SK-N-SH treated with all-trans-retinoic acid at 6 μM for 48 hours (cell line): ENCODE data around the gene JARID2.
A peak's percentile ranks its signal among the peaks of the same experiment; 100 is the strongest.

ENCODE experiments used
- ATAC-seq: fragments of 200-7000 bp; cut with Tn5 transposase; 3 replicates; pipeline ENCODE4 v1.9.1; 2020; ENCODE audit warnings: mild to moderate bottlenecking, moderate library complexity
- ARNTL ChIP-seq: fragments of 450-650 bp; formaldehyde crosslinking; IDR thresholded peaks from 2 replicates; pipeline ENCODE4 v1.5.0; 2020; ENCODE audit warnings: low read depth, mild to moderate bottlenecking, moderate library complexity, borderline replicate concordance
- BACH2 ChIP-seq: fragments of 250-450 bp; sonication (Bioruptor Pico); IDR thresholded peaks from 2 replicates; pipeline ENCODE4 v1.9.0; 2021; ENCODE audit warnings: mild to moderate bottlenecking, borderline replicate concordance
- CSDC2 ChIP-seq: fragments of 250-450 bp; sonication (Bioruptor Pico); IDR thresholded peaks from 2 replicates; pipeline ENCODE4 v1.5.0; 2020; ENCODE audit warnings: mild to moderate bottlenecking, moderate library complexity
- ESRRG ChIP-seq: fragments of 250-450 bp; sonication (Bioruptor Pico); IDR thresholded peaks from 2 replicates; pipeline ENCODE4 v1.6.1; 2021; ENCODE audit warnings: mild to moderate bottlenecking
- GLIS3 ChIP-seq: fragments of 250-450 bp; sonication (Bioruptor Pico); IDR thresholded peaks from 2 replicates; pipeline ENCODE4 v1.5.0; 2020; ENCODE audit warnings: mild to moderate bottlenecking, moderate library complexity
- ISL1 ChIP-seq: fragments of 250-450 bp; sonication (Bioruptor Pico); IDR thresholded peaks from 2 replicates; pipeline ENCODE4 v2.1.2; 2022; ENCODE audit warnings: mild to moderate bottlenecking, moderate library complexity
- PPARA ChIP-seq: fragments of 250-450 bp; sonication (Bioruptor Pico); IDR thresholded peaks from 2 replicates; pipeline ENCODE4 v1.5.0; 2020; ENCODE audit warnings: mild to moderate bottlenecking, borderline replicate concordance
- RARB ChIP-seq: fragments of 250-450 bp; sonication (Bioruptor Pico); IDR thresholded peaks from 2 replicates; pipeline ENCODE4 v1.8.0; 2021; ENCODE audit warnings: mild to moderate bottlenecking, moderate library complexity
- SNAI2 ChIP-seq: fragments of 250-450 bp; sonication (Bioruptor Pico); IDR thresholded peaks from 2 replicates; pipeline ENCODE4 v1.5.0; 2020; ENCODE audit warnings: mild to moderate bottlenecking, moderate library complexity
- TCF4 ChIP-seq: fragments of 250-450 bp; sonication (Bioruptor Pico); IDR thresholded peaks from 2 replicates; pipeline ENCODE4 v1.8.0; 2021; ENCODE audit warnings: mild to moderate bottlenecking, moderate library complexity, borderline replicate concordance
- TOX ChIP-seq: fragments of 250-450 bp; sonication (Bioruptor Pico); IDR thresholded peaks from 2 replicates; pipeline ENCODE4 v1.8.0; 2021; ENCODE audit warnings: mild to moderate bottlenecking, moderate library complexity, borderline replicate concordance
- ZC3H10 ChIP-seq: fragments of 250-450 bp; sonication (Bioruptor Pico); IDR thresholded peaks from 2 replicates; pipeline ENCODE4 v1.5.1; 2021; ENCODE audit warnings: mild to moderate bottlenecking, moderate library complexity
- ZFP3 ChIP-seq: fragments of 250-450 bp; sonication (Bioruptor Pico); IDR thresholded peaks from 2 replicates; pipeline ENCODE4 v1.5.0; 2020; ENCODE audit warnings: mild to moderate bottlenecking, moderate library complexity
- ZFP30 ChIP-seq: fragments of 450-650 bp; formaldehyde crosslinking; IDR thresholded peaks from 2 replicates; pipeline ENCODE4 v1.5.0; 2022; ENCODE audit warnings: mild to moderate bottlenecking, moderate library complexity
- ZNF565 ChIP-seq: fragments of 450-650 bp; formaldehyde crosslinking; conservative IDR thresholded peaks from 2 replicates; pipeline ENCODE4 v1.5.0; 2020; ENCODE audit warnings: low read depth, mild to moderate bottlenecking, moderate library complexity
- ZNF70 ChIP-seq: fragments of 450-650 bp; formaldehyde crosslinking; IDR thresholded peaks from 2 replicates; pipeline ENCODE4 v1.5.0; 2020; ENCODE audit warnings: mild to moderate bottlenecking, moderate library complexity
- ZNF8 ChIP-seq: fragments of 450-650 bp; formaldehyde crosslinking; IDR thresholded peaks from 2 replicates; pipeline ENCODE4 v1.5.0; 2020; ENCODE audit warnings: mild to moderate bottlenecking, moderate library complexity
- TF ChIP-seq, protein P1 (sequence below): fragments of 250-450 bp; sonication (Bioruptor Pico); IDR thresholded peaks from 2 replicates; pipeline ENCODE4 v1.8.0; 2021; ENCODE audit warnings: low read depth, mild to moderate bottlenecking, moderate library complexity, borderline replicate concordance
- TF ChIP-seq, protein P2 (sequence below): fragments of 250-450 bp; sonication (Bioruptor Pico); IDR thresholded peaks from 2 replicates; pipeline ENCODE4 v1.5.1; 2020; ENCODE audit warnings: low read depth, mild to moderate bottlenecking, moderate library complexity
- TF ChIP-seq, protein P3 (sequence below): fragments of 250-450 bp; sonication (Bioruptor Pico); IDR thresholded peaks from 2 replicates; pipeline ENCODE4 v1.8.0; 2020; ENCODE audit warnings: mild to moderate bottlenecking, moderate library complexity, borderline replicate concordance
- TF ChIP-seq, protein P4 (sequence below): fragments of 250-450 bp; sonication (Bioruptor Pico); IDR thresholded peaks from 2 replicates; pipeline ENCODE4 v1.5.0; 2020; ENCODE audit warnings: mild to moderate bottlenecking, moderate library complexity
- TF ChIP-seq, protein P5 (sequence below): fragments of 250-450 bp; sonication (Bioruptor Pico); IDR thresholded peaks from 2 replicates; pipeline ENCODE4 v1.5.1; 2021; ENCODE audit warnings: mild to moderate bottlenecking, moderate library complexity

Gene JARID2

DNA sequence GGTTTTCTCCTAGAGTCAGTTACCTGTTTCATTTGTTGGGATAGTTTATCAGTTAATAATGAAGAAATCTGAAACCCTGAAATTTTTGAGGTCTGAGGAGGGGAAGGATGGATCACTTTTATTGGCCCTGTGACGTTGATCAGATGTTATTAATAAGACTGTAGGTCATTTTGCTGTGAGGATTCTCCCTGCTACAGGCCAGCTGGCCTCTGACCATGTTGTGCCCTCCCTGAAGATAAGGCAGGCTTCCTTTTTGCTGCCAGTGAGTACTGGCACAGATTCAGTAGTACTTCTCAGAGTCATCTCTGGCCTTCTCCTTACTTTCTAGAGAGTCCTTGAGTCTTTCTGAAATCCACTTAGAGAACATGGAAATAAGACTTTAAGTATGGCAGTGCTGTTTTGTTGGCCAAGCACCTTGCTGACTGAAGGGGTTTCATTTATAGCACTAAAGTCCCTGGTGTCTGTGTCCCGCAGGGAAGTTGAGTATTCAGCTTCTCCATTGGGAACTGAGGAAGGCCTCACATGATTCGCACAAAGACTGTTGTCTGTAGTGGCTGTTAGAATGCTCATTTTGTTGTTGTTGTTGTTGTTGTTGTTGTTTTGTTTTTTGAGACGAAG lies 214.3 kb downstream of the JARID2 start:
- no peak for ATAC-seq
- no peak for TF ChIP-seq ESRRG
- TF ChIP-seq ZNF8, result no peak
- TF ChIP-seq TOX (CRISPR knock-in tag), result no peak
- TF ChIP-seq ZFP3 (CRISPR knock-in tag), result no peak
- TF ChIP-seq ZNF70 (CRISPR knock-in tag), result no peak
- no peak for TF ChIP-seq ZNF565 (CRISPR knock-in tag)
- no peak for TF ChIP-seq ZFP30
- TF ChIP-seq, protein P1, sequence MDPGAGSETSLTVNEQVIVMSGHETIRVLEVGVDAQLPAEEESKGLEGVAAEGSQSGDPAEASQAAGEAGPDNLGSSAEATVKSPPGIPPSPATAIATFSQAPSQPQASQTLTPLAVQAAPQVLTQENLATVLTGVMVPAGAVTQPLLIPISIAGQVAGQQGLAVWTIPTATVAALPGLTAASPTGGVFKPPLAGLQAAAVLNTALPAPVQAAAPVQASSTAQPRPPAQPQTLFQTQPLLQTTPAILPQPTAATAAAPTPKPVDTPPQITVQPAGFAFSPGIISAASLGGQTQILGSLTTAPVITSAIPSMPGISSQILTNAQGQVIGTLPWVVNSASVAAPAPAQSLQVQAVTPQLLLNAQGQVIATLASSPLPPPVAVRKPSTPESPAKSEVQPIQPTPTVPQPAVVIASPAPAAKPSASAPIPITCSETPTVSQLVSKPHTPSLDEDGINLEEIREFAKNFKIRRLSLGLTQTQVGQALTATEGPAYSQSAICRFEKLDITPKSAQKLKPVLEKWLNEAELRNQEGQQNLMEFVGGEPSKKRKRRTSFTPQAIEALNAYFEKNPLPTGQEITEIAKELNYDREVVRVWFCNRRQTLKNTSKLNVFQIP (CRISPR knock-in tag), result no peak
- no peak for TF ChIP-seq BACH2 (CRISPR knock-in tag)
- TF ChIP-seq RARB (CRISPR knock-in tag), result no peak
- no peak for TF ChIP-seq ARNTL
- TF ChIP-seq GLIS3 (CRISPR knock-in tag), result no peak
- TF ChIP-seq, protein P2, sequence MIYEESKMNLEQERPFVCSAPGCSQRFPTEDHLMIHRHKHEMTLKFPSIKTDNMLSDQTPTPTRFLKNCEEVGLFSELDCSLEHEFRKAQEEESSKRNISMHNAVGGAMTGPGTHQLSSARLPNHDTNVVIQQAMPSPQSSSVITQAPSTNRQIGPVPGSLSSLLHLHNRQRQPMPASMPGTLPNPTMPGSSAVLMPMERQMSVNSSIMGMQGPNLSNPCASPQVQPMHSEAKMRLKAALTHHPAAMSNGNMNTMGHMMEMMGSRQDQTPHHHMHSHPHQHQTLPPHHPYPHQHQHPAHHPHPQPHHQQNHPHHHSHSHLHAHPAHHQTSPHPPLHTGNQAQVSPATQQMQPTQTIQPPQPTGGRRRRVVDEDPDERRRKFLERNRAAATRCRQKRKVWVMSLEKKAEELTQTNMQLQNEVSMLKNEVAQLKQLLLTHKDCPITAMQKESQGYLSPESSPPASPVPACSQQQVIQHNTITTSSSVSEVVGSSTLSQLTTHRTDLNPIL, result no peak
- TF ChIP-seq, protein P3, sequence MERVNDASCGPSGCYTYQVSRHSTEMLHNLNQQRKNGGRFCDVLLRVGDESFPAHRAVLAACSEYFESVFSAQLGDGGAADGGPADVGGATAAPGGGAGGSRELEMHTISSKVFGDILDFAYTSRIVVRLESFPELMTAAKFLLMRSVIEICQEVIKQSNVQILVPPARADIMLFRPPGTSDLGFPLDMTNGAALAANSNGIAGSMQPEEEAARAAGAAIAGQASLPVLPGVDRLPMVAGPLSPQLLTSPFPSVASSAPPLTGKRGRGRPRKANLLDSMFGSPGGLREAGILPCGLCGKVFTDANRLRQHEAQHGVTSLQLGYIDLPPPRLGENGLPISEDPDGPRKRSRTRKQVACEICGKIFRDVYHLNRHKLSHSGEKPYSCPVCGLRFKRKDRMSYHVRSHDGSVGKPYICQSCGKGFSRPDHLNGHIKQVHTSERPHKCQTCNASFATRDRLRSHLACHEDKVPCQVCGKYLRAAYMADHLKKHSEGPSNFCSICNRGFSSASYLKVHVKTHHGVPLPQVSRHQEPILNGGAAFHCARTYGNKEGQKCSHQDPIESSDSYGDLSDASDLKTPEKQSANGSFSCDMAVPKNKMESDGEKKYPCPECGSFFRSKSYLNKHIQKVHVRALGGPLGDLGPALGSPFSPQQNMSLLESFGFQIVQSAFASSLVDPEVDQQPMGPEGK (CRISPR knock-in tag), result no peak
- TF ChIP-seq ZC3H10 (CRISPR knock-in tag), result no peak
- TF ChIP-seq CSDC2 (CRISPR knock-in tag), result no peak
- TF ChIP-seq, protein P4, sequence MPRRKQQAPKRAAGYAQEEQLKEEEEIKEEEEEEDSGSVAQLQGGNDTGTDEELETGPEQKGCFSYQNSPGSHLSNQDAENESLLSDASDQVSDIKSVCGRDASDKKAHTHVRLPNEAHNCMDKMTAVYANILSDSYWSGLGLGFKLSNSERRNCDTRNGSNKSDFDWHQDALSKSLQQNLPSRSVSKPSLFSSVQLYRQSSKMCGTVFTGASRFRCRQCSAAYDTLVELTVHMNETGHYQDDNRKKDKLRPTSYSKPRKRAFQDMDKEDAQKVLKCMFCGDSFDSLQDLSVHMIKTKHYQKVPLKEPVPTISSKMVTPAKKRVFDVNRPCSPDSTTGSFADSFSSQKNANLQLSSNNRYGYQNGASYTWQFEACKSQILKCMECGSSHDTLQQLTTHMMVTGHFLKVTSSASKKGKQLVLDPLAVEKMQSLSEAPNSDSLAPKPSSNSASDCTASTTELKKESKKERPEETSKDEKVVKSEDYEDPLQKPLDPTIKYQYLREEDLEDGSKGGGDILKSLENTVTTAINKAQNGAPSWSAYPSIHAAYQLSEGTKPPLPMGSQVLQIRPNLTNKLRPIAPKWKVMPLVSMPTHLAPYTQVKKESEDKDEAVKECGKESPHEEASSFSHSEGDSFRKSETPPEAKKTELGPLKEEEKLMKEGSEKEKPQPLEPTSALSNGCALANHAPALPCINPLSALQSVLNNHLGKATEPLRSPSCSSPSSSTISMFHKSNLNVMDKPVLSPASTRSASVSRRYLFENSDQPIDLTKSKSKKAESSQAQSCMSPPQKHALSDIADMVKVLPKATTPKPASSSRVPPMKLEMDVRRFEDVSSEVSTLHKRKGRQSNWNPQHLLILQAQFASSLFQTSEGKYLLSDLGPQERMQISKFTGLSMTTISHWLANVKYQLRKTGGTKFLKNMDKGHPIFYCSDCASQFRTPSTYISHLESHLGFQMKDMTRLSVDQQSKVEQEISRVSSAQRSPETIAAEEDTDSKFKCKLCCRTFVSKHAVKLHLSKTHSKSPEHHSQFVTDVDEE (CRISPR knock-in tag), result no peak
- TF ChIP-seq PPARA, result no peak
- TF ChIP-seq, protein P5, sequence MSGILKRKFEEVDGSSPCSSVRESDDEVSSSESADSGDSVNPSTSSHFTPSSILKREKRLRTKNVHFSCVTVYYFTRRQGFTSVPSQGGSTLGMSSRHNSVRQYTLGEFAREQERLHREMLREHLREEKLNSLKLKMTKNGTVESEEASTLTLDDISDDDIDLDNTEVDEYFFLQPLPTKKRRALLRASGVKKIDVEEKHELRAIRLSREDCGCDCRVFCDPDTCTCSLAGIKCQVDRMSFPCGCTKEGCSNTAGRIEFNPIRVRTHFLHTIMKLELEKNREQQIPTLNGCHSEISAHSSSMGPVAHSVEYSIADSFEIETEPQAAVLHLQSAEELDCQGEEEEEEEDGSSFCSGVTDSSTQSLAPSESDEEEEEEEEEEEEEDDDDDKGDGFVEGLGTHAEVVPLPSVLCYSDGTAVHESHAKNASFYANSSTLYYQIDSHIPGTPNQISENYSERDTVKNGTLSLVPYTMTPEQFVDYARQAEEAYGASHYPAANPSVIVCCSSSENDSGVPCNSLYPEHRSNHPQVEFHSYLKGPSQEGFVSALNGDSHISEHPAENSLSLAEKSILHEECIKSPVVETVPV (CRISPR knock-in tag), result no peak
- TF ChIP-seq, all 23 proteins: peak for 0

DNA sequence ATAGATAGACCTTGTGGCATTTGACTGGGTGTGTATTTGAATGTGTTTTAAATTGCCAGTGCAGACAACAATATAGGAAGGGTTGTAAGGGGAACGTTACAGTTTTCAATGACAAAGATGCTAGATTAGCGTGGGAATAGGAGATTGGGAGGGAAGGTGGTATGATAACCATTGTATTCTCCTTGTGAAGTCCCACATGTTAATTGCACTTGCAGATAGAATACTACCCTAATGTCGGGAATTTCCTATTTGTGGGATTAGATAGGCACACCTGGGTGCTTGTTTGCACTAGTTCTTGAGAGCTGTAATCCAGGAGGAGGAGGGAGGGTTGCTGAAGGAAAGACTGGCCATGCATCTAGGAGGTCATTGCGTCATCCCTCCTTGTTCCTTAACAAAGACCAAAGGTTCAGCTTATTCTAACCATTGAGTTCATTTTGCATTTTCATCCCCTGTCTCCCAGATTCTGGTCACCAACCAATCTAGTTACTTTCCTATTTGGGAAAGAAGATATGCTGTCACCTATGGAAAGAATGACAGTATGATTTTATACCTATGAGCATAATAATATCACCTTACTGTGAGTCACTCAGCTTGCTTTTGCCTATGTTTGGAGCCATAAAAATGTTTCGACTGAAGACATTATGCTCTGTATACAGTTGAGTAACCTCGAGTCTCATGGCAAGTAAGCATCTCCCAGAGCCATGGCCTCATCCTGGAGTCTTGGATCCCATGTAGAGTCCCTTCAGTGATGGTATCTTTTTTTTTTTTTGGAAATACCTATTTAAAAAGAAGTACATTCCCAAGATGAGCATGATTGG lies 215.5 kb downstream of the JARID2 start:
- no peak for ATAC-seq
- TF ChIP-seq SNAI2 (CRISPR knock-in tag), result no peak
- no peak for TF ChIP-seq TCF4 (CRISPR knock-in tag)
- no peak for TF ChIP-seq ESRRG
- TF ChIP-seq ISL1 (CRISPR knock-in tag), result no peak
- TF ChIP-seq ZFP30, result no peak

DNA sequence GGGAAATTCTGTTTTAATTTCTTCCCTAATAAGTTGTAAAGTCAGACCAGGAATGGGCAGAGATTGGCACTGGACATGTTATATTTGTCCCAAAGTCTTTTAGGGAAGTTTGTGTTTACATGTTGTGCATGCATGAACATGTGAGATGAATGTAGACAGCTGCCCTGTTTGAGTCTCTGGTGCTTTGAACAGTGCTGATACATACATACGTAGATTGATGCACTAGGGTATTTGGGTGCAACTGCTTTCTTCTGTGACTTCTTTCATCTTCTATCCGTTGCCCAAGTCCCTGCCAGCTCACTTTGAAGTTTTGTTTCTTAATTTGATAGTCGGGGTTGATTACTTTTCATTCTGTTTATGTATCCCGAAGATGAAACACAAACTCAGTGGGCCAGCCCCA lies 216.4 kb downstream of the JARID2 start:
- no peak for TF ChIP-seq BACH2 (CRISPR knock-in tag)
- TF ChIP-seq, protein P5 (CRISPR knock-in tag), result no peak
- no peak for TF ChIP-seq RARB (CRISPR knock-in tag)
- peak; percentile 50 for ATAC-seq
